Smooth muscle cell (in vitro differentiated cells): ENCODE data around the gene CNNM2. TPM values are rescaled to one million over a fixed set of nuclear protein-coding genes. Genes with fewer than 3 reads are reported as not detected.

Experiments used
- DNase-seq: peaks from one replicate; lab custom pipeline; 2025; ENCODE audit not compliant: unreplicated experiment; lab: John Stamatoyannopoulos, UW
- H2AFZ ChIP-seq: fragments of 200-600 bp; sonication (generic); 2 replicates; pipeline ENCODE4 v1.6.0; 2016; ENCODE audit warnings: antibody characterized with exemption, low read depth, mild to moderate bottlenecking
- H3F3A ChIP-seq: fragments of 200-600 bp; sonication (generic); 2 replicates; pipeline ENCODE4 v1.6.0; 2017; ENCODE audit warnings: antibody characterized with exemption, low read depth
- H3K27ac ChIP-seq: fragments of 200-600 bp; sonication (generic); 2 replicates; pipeline ENCODE4 v1.5.1; 2016; ENCODE audit warnings: low read depth, mild to moderate bottlenecking
- H3K27me3 ChIP-seq: fragments of 200-600 bp; sonication (generic); 2 replicates; pipeline ENCODE4 v1.6.1; 2016; ENCODE audit warnings: low read depth, mild to moderate bottlenecking
- H3K36me3 ChIP-seq: fragments of 200-600 bp; sonication (generic); 2 replicates; pipeline ENCODE4 v1.5.1; 2016; ENCODE audit warnings: low read depth
- H3K4me1 ChIP-seq: fragments of 200-600 bp; sonication (generic); 2 replicates; pipeline ENCODE4 v1.5.1; 2016; ENCODE audit warnings: low read depth
- H3K4me2 ChIP-seq: fragments of 200-600 bp; sonication (generic); 2 replicates; pipeline ENCODE4 v1.6.0; 2016; ENCODE audit warnings: mild to moderate bottlenecking
- H3K4me3 ChIP-seq: fragments of 200-600 bp; sonication (generic); 2 replicates; pipeline ENCODE4 v1.5.1; 2016; ENCODE audit warnings: mild to moderate bottlenecking
- H3K79me2 ChIP-seq: fragments of 200-600 bp; sonication (generic); 2 replicates; pipeline ENCODE4 v1.6.0; 2016; ENCODE audit warnings: low read depth, mild to moderate bottlenecking
- H3K9ac ChIP-seq: fragments of 200-600 bp; sonication (generic); 2 replicates; pipeline ENCODE4 v1.6.0; 2016; ENCODE audit warnings: low read depth
- H3K9me3 ChIP-seq: fragments of 200-600 bp; sonication (generic); replicated peaks from 2 replicates; pipeline ENCODE4 v1.5.1; 2016; ENCODE audit warnings: low read depth
- H4K20me1 ChIP-seq: fragments of 200-600 bp; sonication (generic); 2 replicates; pipeline ENCODE4 v1.6.0; 2016; ENCODE audit warnings: low read depth
- WGBS: methylation state at CpG from one replicate; pipeline ENCODE4 v1.1.7; 2016; ENCODE audit warnings: low lambda C conversion rate; 5-methylcytosine and 5-hydroxymethylcytosine counted together
- polyA plus RNA-seq: library from polyadenylated mRNA; unstranded; fragments of >200 nt; fragmentation: Nextera tagmentation; extraction: Ambion mirVana; gene quantifications from 2 replicates; pipeline ENCODE4 v1.2.1, GENCODE V29; 2016
- total RNA-seq: library from RNA; depleted of rRNA; stranded (reverse); fragments of >200 nt; gene quantifications from 2 replicates; pipeline ENCODE4 v1.2.3, GENCODE V29; 2014
- TF ChIP-seq, protein P1 (sequence below): fragments of 200-600 bp; sonication (generic); IDR thresholded peaks from 2 replicates; pipeline ENCODE4 v1.5.1; 2017; ENCODE audit warnings: borderline replicate concordance, mild to moderate bottlenecking, antibody characterized with exemption; ENCODE audit not compliant: insufficient read depth, poor library complexity, severe bottlenecking

The CNNM2 gene
- total and polyA plus RNA-seq, 2 experiments from 2014 or later, result 5.5 to 8.4 TPM

GRCh38 chr10:102917314-102917961 is 656 bp upstream of the CNNM2 start:
- Histone ChIP-seq H3K79me2 (peaks cover 5% of the 10 kb centered on the region), H3K4me1 (peaks cover 29% of the 10 kb centered on the region), H4K20me1 (peaks cover 23% of the 10 kb centered on the region), H3K9ac (peak overlapping the region; percentile 86), H3K9me3 (no peaks in the 10 kb centered on the region), H3K36me3 (no peaks in the 10 kb centered on the region), H3K4me3 (peak overlapping the region; percentile 96), H3K27ac (peak overlapping the region; percentile 93), H2AFZ (peak overlapping the region; percentile 76), H3F3A (no peaks in the 10 kb centered on the region), H3K27me3 (peaks cover 15% of the 10 kb centered on the region), H3K4me2 (peak overlapping the region; percentile 98)
- WGBS, result under 1% methylated on average over 45 of the region's 45 CpGs
- TF ChIP-seq, protein P1, sequence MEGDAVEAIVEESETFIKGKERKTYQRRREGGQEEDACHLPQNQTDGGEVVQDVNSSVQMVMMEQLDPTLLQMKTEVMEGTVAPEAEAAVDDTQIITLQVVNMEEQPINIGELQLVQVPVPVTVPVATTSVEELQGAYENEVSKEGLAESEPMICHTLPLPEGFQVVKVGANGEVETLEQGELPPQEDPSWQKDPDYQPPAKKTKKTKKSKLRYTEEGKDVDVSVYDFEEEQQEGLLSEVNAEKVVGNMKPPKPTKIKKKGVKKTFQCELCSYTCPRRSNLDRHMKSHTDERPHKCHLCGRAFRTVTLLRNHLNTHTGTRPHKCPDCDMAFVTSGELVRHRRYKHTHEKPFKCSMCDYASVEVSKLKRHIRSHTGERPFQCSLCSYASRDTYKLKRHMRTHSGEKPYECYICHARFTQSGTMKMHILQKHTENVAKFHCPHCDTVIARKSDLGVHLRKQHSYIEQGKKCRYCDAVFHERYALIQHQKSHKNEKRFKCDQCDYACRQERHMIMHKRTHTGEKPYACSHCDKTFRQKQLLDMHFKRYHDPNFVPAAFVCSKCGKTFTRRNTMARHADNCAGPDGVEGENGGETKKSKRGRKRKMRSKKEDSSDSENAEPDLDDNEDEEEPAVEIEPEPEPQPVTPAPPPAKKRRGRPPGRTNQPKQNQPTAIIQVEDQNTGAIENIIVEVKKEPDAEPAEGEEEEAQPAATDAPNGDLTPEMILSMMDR, result peak; percentile 98
- DNase-seq, result peak; percentile 77

DNA sequence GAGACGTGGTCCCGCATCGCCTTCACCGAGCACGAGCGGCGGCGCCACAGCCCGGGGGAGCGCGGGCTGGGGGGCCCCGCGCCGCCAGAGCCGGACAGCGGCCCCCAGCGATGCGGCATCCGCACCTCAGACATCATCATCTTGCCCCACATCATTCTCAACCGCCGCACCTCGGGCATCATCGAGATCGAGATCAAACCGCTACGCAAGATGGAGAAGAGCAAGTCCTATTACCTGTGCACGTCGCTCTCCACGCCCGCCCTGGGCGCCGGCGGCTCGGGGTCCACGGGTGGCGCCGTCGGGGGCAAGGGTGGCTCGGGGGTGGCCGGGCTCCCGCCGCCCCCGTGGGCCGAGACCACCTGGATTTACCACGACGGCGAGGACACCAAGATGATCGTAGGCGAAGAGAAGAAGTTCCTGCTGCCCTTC is 737 bp downstream of the CNNM2 start:
- H3F3A ChIP-seq, result no peaks in the 10 kb centered on the region
- H3K4me2 ChIP-seq, result peak overlapping the region; percentile 98
- no peaks in the 10 kb centered on the region for H3K36me3 ChIP-seq
- H3K4me3 ChIP-seq, result peak overlapping the region; percentile 96
- H3K9ac ChIP-seq, result peak overlapping the region; percentile 84
- TF ChIP-seq, protein P1, result no peak
- no peak for DNase-seq
- peaks cover 29% of the 10 kb centered on the region for H3K4me1 ChIP-seq
- H3K79me2 ChIP-seq, result peaks cover 5% of the 10 kb centered on the region
- H2AFZ ChIP-seq, result peak overlapping the region; percentile 98
- H3K27me3 ChIP-seq, result peaks cover 15% of the 10 kb centered on the region
- no peak overlapping the region for H3K27ac ChIP-seq
- H4K20me1 ChIP-seq, result peaks cover 30% of the 10 kb centered on the region
- H3K9me3 ChIP-seq, result no peaks in the 10 kb centered on the region
- under 1% methylated on average over 40 of the region's 49 CpGs for WGBS

GRCh38 chr10:102919246-102919959 is 1.3 kb downstream of the CNNM2 start:
- H3K27ac ChIP-seq, result no peak overlapping the region
- no peaks in the 10 kb centered on the region for H3K9me3 ChIP-seq
- H3K4me1 ChIP-seq, result peaks cover 29% of the 10 kb centered on the region
- no peak for DNase-seq
- H3F3A ChIP-seq, result no peaks in the 10 kb centered on the region
- peaks cover 5% of the 10 kb centered on the region for H3K79me2 ChIP-seq
- H3K4me3 ChIP-seq, result peak overlapping the region; percentile 96
- peak overlapping the region; percentile 98 for H2AFZ ChIP-seq
- H3K4me2 ChIP-seq, result peak overlapping the region; percentile 98
- H3K27me3 ChIP-seq, result peaks cover 15% of the 10 kb centered on the region
- no peaks in the 10 kb centered on the region for H3K36me3 ChIP-seq
- H4K20me1 ChIP-seq, result peaks cover 34% of the 10 kb centered on the region
- TF ChIP-seq, protein P1, result no peak
- peak overlapping the region; percentile 84 for H3K9ac ChIP-seq
- WGBS, result 9% methylated on average over 47 of the region's 47 CpGs
